Nephron progenitor cell (in vitro differentiated cells): Measurements from ENCODE around the gene PGP.

Source experiments
- DNase-seq: peaks from one replicate; pipeline ENCODE4 v3.0.0; 2021
- H3K27ac Mint-ChIP-seq: 2 replicates; pipeline ENCODE4 v1.8.0; 2021; ENCODE audit warnings: mild to moderate bottlenecking, moderate library complexity, mixed read lengths
- H3K27me3 Mint-ChIP-seq: 2 replicates; pipeline ENCODE4 v1.8.0; 2021; ENCODE audit warnings: mild to moderate bottlenecking, low read depth, mixed read lengths; ENCODE audit not compliant: poor library complexity
- H3K36me3 Mint-ChIP-seq: 2 replicates; pipeline ENCODE4 v1.8.0; 2021; ENCODE audit warnings: low read depth, mixed read lengths
- H3K4me1 Mint-ChIP-seq: 2 replicates; pipeline ENCODE4 v1.8.0; 2021; ENCODE audit warnings: mixed read lengths
- H3K4me3 Mint-ChIP-seq: 2 replicates; pipeline ENCODE4 v1.8.0; 2021; ENCODE audit warnings: mild to moderate bottlenecking, moderate library complexity, mixed read lengths
- H3K9me3 Mint-ChIP-seq: 2 replicates; pipeline ENCODE4 v1.8.0; 2021; ENCODE audit warnings: mild to moderate bottlenecking, moderate library complexity, mixed read lengths
- CTCF ChIP-seq: fragments of 200-600 bp; sonication (generic); IDR thresholded peaks from 2 replicates; pipeline ENCODE4 v1.5.0; 2021; ENCODE audit warnings: antibody characterized with exemption

PGP gene

GRCh38 chr16:2209258-2210008 is 5.2 kb downstream of the PGP start:
- H3K4me3 Mint-ChIP-seq = no peak overlapping the region
- TF ChIP-seq CTCF = no peak
- peaks cover 53% of the 10 kb centered on the region for H3K4me1 Mint-ChIP-seq
- DNase-seq = no peak
- peaks cover 12% of the 10 kb centered on the region for H3K36me3 Mint-ChIP-seq
- peaks cover 3% of the 10 kb centered on the region for H3K27me3 Mint-ChIP-seq
- no peak overlapping the region for H3K27ac Mint-ChIP-seq
- no peaks in the 10 kb centered on the region for H3K9me3 Mint-ChIP-seq

GRCh38 chr16:2208772-2209171 is 5.9 kb downstream of the PGP start:
- H3K36me3 Mint-ChIP-seq = peaks cover 12% of the 10 kb centered on the region
- H3K27ac Mint-ChIP-seq = no peak overlapping the region
- H3K4me1 Mint-ChIP-seq = peaks cover 56% of the 10 kb centered on the region
- no peak for TF ChIP-seq CTCF
- DNase-seq = no peak
- peaks cover 5% of the 10 kb centered on the region for H3K27me3 Mint-ChIP-seq
- H3K9me3 Mint-ChIP-seq = peaks cover under 1% of the 10 kb centered on the region
- no peak overlapping the region for H3K4me3 Mint-ChIP-seq

- Mint-ChIP-seq H3K36me3 (peaks cover 12% of the 10 kb centered on the region), H3K27ac (no peak overlapping the region), H3K27me3 (peaks cover 9% of the 10 kb centered on the region), H3K4me3 (no peak overlapping the region), H3K9me3 (peaks cover 5% of the 10 kb centered on the region), H3K4me1 (peaks cover 51% of the 10 kb centered on the region)
- no peak for DNase-seq
- TF ChIP-seq CTCF = no peak
Observed at GRCh38 chr16:2208308-2208707, 6.3 kb downstream of the PGP start.

GRCh38 chr16:2207872-2208271 is 6.8 kb downstream of the PGP start:
- no peak for DNase-seq
- Mint-ChIP-seq H3K27ac (no peak overlapping the region), H3K36me3 (peaks cover 12% of the 10 kb centered on the region), H3K4me1 (peaks cover 47% of the 10 kb centered on the region), H3K4me3 (peak overlapping the region; percentile 80), H3K27me3 (peaks cover 9% of the 10 kb centered on the region), H3K9me3 (peaks cover 7% of the 10 kb centered on the region)
- TF ChIP-seq CTCF = no peak

- TF ChIP-seq CTCF = no peak
- peak overlapping the region; percentile 84 for H3K4me3 Mint-ChIP-seq
- peaks cover 14% of the 10 kb centered on the region for H3K27me3 Mint-ChIP-seq
- no peak for DNase-seq
- H3K27ac Mint-ChIP-seq = peak overlapping the region; percentile 80
- H3K4me1 Mint-ChIP-seq = peaks cover 37% of the 10 kb centered on the region
- peaks cover 12% of the 10 kb centered on the region for H3K36me3 Mint-ChIP-seq
- H3K9me3 Mint-ChIP-seq = peaks cover 13% of the 10 kb centered on the region
Observed at GRCh38 chr16:2206780-2207433, 7.7 kb downstream of the PGP start.

- peaks cover 12% of the 10 kb centered on the region for H3K36me3 Mint-ChIP-seq
- peak overlapping the region; percentile 80 for H3K27ac Mint-ChIP-seq
- peaks cover 33% of the 10 kb centered on the region for H3K4me1 Mint-ChIP-seq
- peaks cover 13% of the 10 kb centered on the region for H3K9me3 Mint-ChIP-seq
- H3K27me3 Mint-ChIP-seq = peaks cover 19% of the 10 kb centered on the region
- H3K4me3 Mint-ChIP-seq = peak overlapping the region; percentile 84
- no peak for DNase-seq
- no peak for TF ChIP-seq CTCF
Observed at GRCh38 chr16:2206420-2206779, 8.2 kb downstream of the PGP start.
